ENCODE data around the gene LRRFIP1.

- TF ChIP-seq POLR2AphosphoS5 (IDR thresholded peaks at IDR 0.05; ENCODE audit: low read depth) = no peak
- no peak for TF ChIP-seq CTCF (IDR thresholded peaks at IDR 0.05; ENCODE audit: insufficient read depth, low read length)
Observed at GRCh38 chr2:237657063-237657462, 29.7 kb downstream of the LRRFIP1 start.
